ENCODE results near the gene VPS16.

- TF ChIP-seq EZH2 (IDR thresholded peaks at IDR 0.05) (no peak), POLR2AphosphoS5 (IDR thresholded peaks at IDR 0.05; ENCODE audit: borderline replicate concordance, low read depth, low read length) (no peak)
Measured at GRCh38 chr20:2838847-2839671, 1.5 kb upstream of the VPS16 start.
